OCI-LY1 (cell line): ENCODE results near the gene RFPL2.

Experiments
- H2AFZ ChIP-seq: fragments of 200-600 bp; sonication (generic), shearing (Covaris generic); 2 replicates; pipeline ENCODE4 v1.6.0; 2014; ENCODE audit warnings: antibody characterized with exemption, mild to moderate bottlenecking, low read length
- H3F3A ChIP-seq: fragments of 200-600 bp; sonication (generic), shearing (Covaris generic); 2 replicates; pipeline ENCODE4 v1.6.0; 2014; ENCODE audit warnings: mild to moderate bottlenecking, antibody characterized with exemption, low read length, moderate library complexity; ENCODE audit not compliant: insufficient read depth
- H3K27ac ChIP-seq: fragments of 200-600 bp; sonication (generic); 2 replicates; pipeline ENCODE4 v1.5.1; 2014; ENCODE audit warnings: low read length, mixed run types, mild to moderate bottlenecking, low read depth; ENCODE audit not compliant: poor library complexity, severe bottlenecking
- H3K27me3 ChIP-seq: fragments of 200-600 bp; sonication (generic); 2 replicates; pipeline ENCODE4 v1.6.0; 2014; ENCODE audit warnings: antibody characterized with exemption, mild to moderate bottlenecking, low read length, moderate library complexity; ENCODE audit not compliant: insufficient read depth
- H3K36me3 ChIP-seq: fragments of 200-600 bp; sonication (generic); 2 replicates; pipeline ENCODE4 v1.6.1; 2014; ENCODE audit warnings: mild to moderate bottlenecking, antibody characterized with exemption, low read length, moderate library complexity, mixed read lengths; ENCODE audit not compliant: insufficient read depth
- H3K4me1 ChIP-seq: fragments of 200-600 bp; sonication (generic); 2 replicates; pipeline ENCODE4 v1.5.1; 2014; ENCODE audit warnings: mild to moderate bottlenecking, low read length, moderate library complexity; ENCODE audit not compliant: insufficient read depth, severe bottlenecking
- H3K4me2 ChIP-seq: fragments of 200-600 bp; sonication (generic), shearing (Covaris generic); 2 replicates; pipeline ENCODE4 v1.6.1; 2014; ENCODE audit warnings: low read length
- H3K4me3 ChIP-seq: fragments of 200-600 bp; sonication (generic); 2 replicates; pipeline ENCODE4 v1.5.1; 2014; ENCODE audit warnings: low read length, low read depth, mild to moderate bottlenecking, mixed read lengths; ENCODE audit not compliant: poor library complexity, severe bottlenecking
- H3K79me2 ChIP-seq: fragments of 200-600 bp; shearing (Covaris generic); 2 replicates; pipeline ENCODE4 v1.6.1; 2016; ENCODE audit warnings: mixed run types, low read length, mixed read lengths; ENCODE audit not compliant: insufficient read depth
- H3K9ac ChIP-seq: fragments of 200-600 bp; sonication (generic), shearing (Covaris generic); 2 replicates; pipeline ENCODE4 v1.6.1; 2014; ENCODE audit warnings: mild to moderate bottlenecking, low read length, mixed read lengths
- H3K9me2 ChIP-seq: fragments of 200-600 bp; sonication (generic), shearing (Covaris generic); 2 replicates; pipeline ENCODE4 v1.6.1; 2014; ENCODE audit warnings: low read depth, mild to moderate bottlenecking, low read length, mixed read lengths
- H3K9me3 ChIP-seq: fragments of 200-600 bp; shearing (Covaris generic); 2 replicates; pipeline ENCODE4 v1.6.1; 2014; ENCODE audit warnings: low read length, mixed read lengths
- H4K20me1 ChIP-seq: fragments of 200-600 bp; sonication (generic), shearing (Covaris generic); 2 replicates; pipeline ENCODE4 v1.6.0; 2016; ENCODE audit warnings: mild to moderate bottlenecking, low read length; ENCODE audit not compliant: insufficient read depth
- CTCF ChIP-seq: fragments of 200-600 bp; sonication (generic), shearing (Covaris generic); IDR thresholded peaks from 2 replicates; pipeline ENCODE4 v1.5.1; 2017; ENCODE audit warnings: mild to moderate bottlenecking, antibody characterized with exemption, low read length, moderate library complexity, mixed read lengths
- EZH2 ChIP-seq: fragments of 200-600 bp; sonication (generic), shearing (Covaris generic); IDR thresholded peaks from 2 replicates; pipeline ENCODE4 v1.8.0; 2017; ENCODE audit warnings: borderline replicate concordance, mixed run types, mild to moderate bottlenecking, antibody characterized with exemption, low read length, moderate library complexity, mixed read lengths

Gene RFPL2

GRCh38 chr22:32202539-32203180 lies 2.2 kb downstream of the RFPL2 start:
- Histone ChIP-seq H3K79me2 (no peaks in the 10 kb centered on the region), H3F3A (no peaks in the 10 kb centered on the region), H3K9ac (no peak overlapping the region), H2AFZ (no peak overlapping the region), H3K4me1 (no peaks in the 10 kb centered on the region), H3K4me3 (no peak overlapping the region), H3K36me3 (no peaks in the 10 kb centered on the region), H3K27me3 (no peaks in the 10 kb centered on the region), H3K9me3 (no peaks in the 10 kb centered on the region), H4K20me1 (no peaks in the 10 kb centered on the region), H3K9me2 (no peaks in the 10 kb centered on the region), H3K4me2 (no peak overlapping the region), H3K27ac (no peak overlapping the region)
- TF ChIP-seq EZH2 = no peak
- TF ChIP-seq CTCF = peak; percentile 23; the same call in 1 of the 2 replicates

GRCh38 chr22:32202161-32202538 lies 2.7 kb downstream of the RFPL2 start:
- Histone ChIP-seq H3K4me2 (no peak overlapping the region), H3K9ac (no peak overlapping the region), H3K9me2 (no peaks in the 10 kb centered on the region), H4K20me1 (no peaks in the 10 kb centered on the region), H3F3A (no peaks in the 10 kb centered on the region), H3K4me1 (no peaks in the 10 kb centered on the region), H3K9me3 (no peaks in the 10 kb centered on the region), H3K36me3 (no peaks in the 10 kb centered on the region), H3K27ac (no peak overlapping the region), H2AFZ (no peak overlapping the region), H3K27me3 (no peaks in the 10 kb centered on the region), H3K4me3 (no peak overlapping the region), H3K79me2 (no peaks in the 10 kb centered on the region)
- no peak for TF ChIP-seq EZH2
- no peak for TF ChIP-seq CTCF

- H3K27me3 ChIP-seq = no peaks in the 10 kb centered on the region
- TF ChIP-seq EZH2 = no peak
- peak; percentile 15; the same call in 1 of the 2 replicates for TF ChIP-seq CTCF
Measured at GRCh38 chr22:32200752-32201151, 4.1 kb downstream of the RFPL2 start.

More at GRCh38 chr22:32200752-32201151, 4.1 kb downstream of the RFPL2 start:
- H3K4me3 ChIP-seq = no peak overlapping the region
- no peaks in the 10 kb centered on the region for H3K9me2 ChIP-seq
- no peaks in the 10 kb centered on the region for H3F3A ChIP-seq
- no peak overlapping the region for H3K4me2 ChIP-seq
- H3K4me1 ChIP-seq = no peaks in the 10 kb centered on the region
- H3K79me2 ChIP-seq = no peaks in the 10 kb centered on the region
- H3K9me3 ChIP-seq = no peaks in the 10 kb centered on the region
- H2AFZ ChIP-seq = no peak overlapping the region
- H3K36me3 ChIP-seq = no peaks in the 10 kb centered on the region
- H4K20me1 ChIP-seq = no peaks in the 10 kb centered on the region
- H3K9ac ChIP-seq = no peak overlapping the region
- H3K27ac ChIP-seq = no peak overlapping the region
